ENCODE results near the gene MPZ.

GRCh38 chr1:161267321-161267720 lies 42.4 kb downstream of the MPZ start:
- no peak for TF ChIP-seq CTCF (IDR thresholded peaks at IDR 0.05)
- TF ChIP-seq POLR2AphosphoS5 (IDR thresholded peaks at IDR 0.05; ENCODE audit: insufficient read depth in 1 of 2, low read depth in 1 of 2): no peak
- TF ChIP-seq POLR2A (IDR thresholded peaks at IDR 0.05): no peak

Data from vagina (tissue), 2 donors.